ENCODE results near the gene PRDM11. TPM values are rescaled to one million over a fixed set of nuclear protein-coding genes. Genes with fewer than 3 reads are reported as not detected.
A peak's percentile ranks its signal among the peaks of the same experiment; 100 is the strongest.

PRDM11 gene
- total and polyA plus RNA-seq, 4 donors = 3.7 to 35.1 (median 14.1) TPM

- H3K9me3 ChIP-seq (ENCODE audit: control insufficient read depth in 4 of 4, insufficient read depth in 3 of 4, low read length in 3 of 4) = no peaks in the 10 kb centered on the region
These were observed 6.5 kb downstream of the PRDM11 start for GRCh38 chr11:45152740-45153595.

DNA sequence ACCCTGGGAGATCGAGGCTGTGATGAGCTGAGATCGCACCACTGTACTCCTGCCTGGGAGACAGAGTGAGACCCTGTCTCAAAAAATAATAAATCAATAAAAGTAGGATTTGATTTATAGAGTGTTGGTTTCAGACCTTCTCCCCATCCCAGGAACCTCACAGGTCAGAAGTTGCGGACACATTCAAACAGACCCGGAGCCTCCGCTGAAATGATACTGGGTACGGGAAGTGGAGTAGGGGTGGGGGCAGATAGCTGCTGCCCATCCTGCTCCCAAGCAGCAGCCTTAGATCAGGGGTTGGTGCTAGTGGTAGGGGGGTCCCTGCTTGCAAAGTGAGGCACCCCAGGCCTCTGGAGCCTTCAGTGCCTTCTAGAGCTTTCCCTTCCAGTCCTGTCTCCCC, 7.8 kb downstream of the PRDM11 start:
- no peak overlapping the region for H3K4me3 ChIP-seq
- DNase-seq = no peak
- no peak for TF ChIP-seq CTCF (IDR thresholded peaks at IDR 0.05; ENCODE audit: control extremely low read depth, extremely low read depth)
- no peak overlapping the region for H3K27ac ChIP-seq (ENCODE audit: low read depth in 1 of 2, low read length in 1 of 2)
- ATAC-seq (ENCODE audit: insufficient read depth, low FRiP score) = no peak
- H3K36me3 ChIP-seq (ENCODE audit: control insufficient read depth in 4 of 4, insufficient read depth in 4 of 4, low read length in 4 of 4) = peaks cover 0 to 3% (median 0%) of the 10 kb centered on the region in 4 donors
- whole genome bisulfite sequencing, 2 donors = 87 to 99% methylated on average over 6 of the region's 6 CpGs
- no peaks in the 10 kb centered on the region for H3K9me3 ChIP-seq (ENCODE audit: control insufficient read depth in 4 of 4, insufficient read depth in 3 of 4, low read length in 3 of 4)
- H3K4me1 ChIP-seq (ENCODE audit: control insufficient read depth in 5 of 5, insufficient read depth in 5 of 5, low read length in 5 of 5) = peaks cover 0 to 52% (median 32%) of the 10 kb centered on the region in 5 donors
- H3K9ac ChIP-seq (ENCODE audit: insufficient read depth in 1 of 2, low read length in 2 of 2) = no peak overlapping the region
- no peaks in the 10 kb centered on the region for H3K27me3 ChIP-seq (ENCODE audit: control insufficient read depth in 3 of 3, insufficient read depth in 3 of 3, low read length in 2 of 3)

More at GRCh38 chr11:45152740-45153595, 6.5 kb downstream of the PRDM11 start:
- WGBS, 2 donors = 84 to 95% methylated on average over 14 of the region's 14 CpGs
- Histone ChIP-seq H3K27me3 (ENCODE audit: control insufficient read depth in 3 of 3, insufficient read depth in 3 of 3, low read length in 2 of 3) (no peaks in the 10 kb centered on the region), H3K27ac (ENCODE audit: low read depth in 1 of 2, low read length in 1 of 2) (no peak overlapping the region), H3K4me1 (ENCODE audit: control insufficient read depth in 5 of 5, insufficient read depth in 5 of 5, low read length in 5 of 5) (peaks cover under 1 to 44% (median 25%) of the 10 kb centered on the region in 5 donors), H3K9ac (ENCODE audit: insufficient read depth in 1 of 2, low read length in 2 of 2) (no peak overlapping the region), H3K4me3 (no peak overlapping the region), H3K36me3 (ENCODE audit: control insufficient read depth in 4 of 4, insufficient read depth in 4 of 4, low read length in 4 of 4) (peaks cover 0 to 3% (median 0%) of the 10 kb centered on the region in 4 donors)
- no peak for ATAC-seq (ENCODE audit: insufficient read depth, low FRiP score)
- no peak for DNase-seq
- no peak for TF ChIP-seq CTCF (IDR thresholded peaks at IDR 0.05; ENCODE audit: control extremely low read depth, extremely low read depth)

DNA sequence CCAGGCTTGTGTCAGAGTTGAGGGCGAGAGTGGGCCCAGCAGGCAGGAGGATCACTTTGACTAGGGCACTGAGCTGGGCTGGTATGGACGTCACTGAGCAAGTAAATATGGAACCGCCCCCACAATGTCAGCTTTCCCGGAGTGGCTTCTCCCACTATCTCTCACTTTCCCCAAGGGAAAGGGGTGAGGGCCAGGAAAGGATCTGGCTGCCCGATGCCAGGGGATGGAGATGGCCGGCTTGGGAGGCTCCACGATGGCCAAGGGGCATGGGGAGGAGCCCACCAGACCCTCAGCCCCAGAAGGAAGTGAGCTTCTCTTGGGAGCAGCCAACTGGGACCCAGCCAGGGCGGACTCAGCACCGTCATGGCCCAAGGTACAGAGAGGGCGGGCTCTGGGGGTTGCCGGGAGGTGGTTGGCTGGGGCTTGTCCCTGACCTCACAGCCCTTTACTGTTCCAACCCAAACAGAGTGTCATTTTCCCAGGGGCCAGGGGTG, 8.7 kb downstream of the PRDM11 start:
- Histone ChIP-seq H3K36me3 (ENCODE audit: control insufficient read depth in 4 of 4, insufficient read depth in 4 of 4, low read length in 4 of 4) (peaks cover 0 to 3% (median 0%) of the 10 kb centered on the region in 4 donors), H3K4me1 (ENCODE audit: control insufficient read depth in 5 of 5, insufficient read depth in 5 of 5, low read length in 5 of 5) (peaks cover 0 to 60% (median 39%) of the 10 kb centered on the region in 5 donors), H3K27me3 (ENCODE audit: control insufficient read depth in 3 of 3, insufficient read depth in 3 of 3, low read length in 2 of 3) (no peaks in the 10 kb centered on the region), H3K9ac (ENCODE audit: insufficient read depth in 1 of 2, low read length in 2 of 2) (peak overlapping the region in 1 of 2 donors; percentile 11), H3K27ac (ENCODE audit: low read depth in 1 of 2, low read length in 1 of 2) (no peak overlapping the region), H3K9me3 (ENCODE audit: control insufficient read depth in 4 of 4, insufficient read depth in 3 of 4, low read length in 3 of 4) (no peaks in the 10 kb centered on the region), H3K4me3 (no peak overlapping the region)
- DNase-seq (no peak), ATAC-seq (ENCODE audit: insufficient read depth, low FRiP score) (no peak)
- no peak for TF ChIP-seq CTCF (IDR thresholded peaks at IDR 0.05; ENCODE audit: control extremely low read depth, extremely low read depth)
- 80 to 85% methylated on average over 11 of the region's 11 CpGs for WGBS, 2 donors
